GM18520 (cell line): ENCODE data around the gene LAMB4.
"Not testable (repeated sequence)": the region's sequence is repeated elsewhere in the genome, so short reads cannot be mapped to it uniquely, and the experiment has no call there.

Experiments used
- ATAC-seq: cut with Tn5 transposase; IDR thresholded peaks from one replicate; pipeline ENCODE4 v1.9.1; 2021; ENCODE audit not compliant: unreplicated experiment

Gene LAMB4

DNA sequence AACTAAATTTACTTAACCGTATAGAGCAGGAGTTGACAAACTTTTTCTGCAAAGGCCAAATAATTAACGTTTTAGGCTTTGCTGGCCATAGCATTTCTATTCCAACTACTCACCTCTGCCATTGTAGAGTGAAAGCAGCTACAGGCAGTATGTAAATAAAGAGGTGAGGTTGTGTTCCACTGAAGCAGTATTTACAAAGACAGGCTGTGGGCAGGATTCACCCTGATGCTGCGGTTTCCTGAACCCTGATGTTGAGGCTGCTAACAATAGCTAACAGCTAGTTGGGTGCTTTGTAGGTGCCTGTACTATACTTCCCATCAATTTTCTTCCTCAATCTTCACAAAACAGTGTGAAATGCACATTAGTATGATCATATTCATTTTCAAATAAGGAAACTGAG is 80.2 kb downstream of the LAMB4 start:
- ATAC-seq: peak; percentile 62

DNA sequence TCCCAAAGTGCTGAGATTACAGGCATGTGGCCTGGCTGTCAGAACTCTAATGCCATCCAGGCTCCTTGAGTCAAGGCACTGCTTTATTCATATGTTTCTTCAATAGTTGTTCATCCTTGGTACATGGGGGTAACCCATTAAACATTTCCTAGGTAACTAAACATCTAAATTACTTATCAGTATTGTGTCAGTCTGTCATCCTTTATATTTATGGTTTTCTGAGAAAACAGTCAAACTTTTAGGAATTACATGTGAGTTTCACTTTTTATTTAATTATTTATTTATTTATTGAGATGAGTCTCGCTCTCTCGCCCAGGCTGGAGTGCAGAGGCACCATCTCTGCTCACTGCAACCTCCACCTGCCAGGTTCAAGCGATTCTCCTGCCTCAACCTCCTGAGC is 81.7 kb downstream of the LAMB4 start:
- ATAC-seq: no peak

DNA sequence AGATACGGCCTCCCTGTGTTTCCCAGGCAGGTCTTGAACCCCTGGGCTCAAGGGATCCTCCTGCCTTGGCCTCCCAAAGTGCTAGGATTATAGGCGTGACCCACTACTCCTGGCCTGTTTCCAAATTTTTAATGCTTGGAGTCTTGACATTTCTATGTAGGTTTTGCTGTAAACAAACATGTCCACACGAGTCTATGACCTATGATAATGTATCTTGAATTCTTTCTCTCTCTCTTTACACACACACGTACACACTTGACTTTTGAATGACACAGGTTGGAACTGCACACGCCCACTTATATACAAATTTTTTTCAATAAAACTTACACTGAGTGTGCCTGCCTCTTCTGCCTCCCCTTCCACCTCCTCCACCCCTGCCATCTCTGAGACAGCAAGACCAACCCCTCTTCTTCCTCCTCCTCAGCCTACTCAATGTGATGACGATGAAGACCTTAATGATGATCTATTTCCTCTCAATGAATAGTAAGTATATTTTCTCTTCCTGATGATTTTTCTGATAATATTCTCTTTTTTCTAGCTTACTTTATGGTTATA is 83.1 kb downstream of the LAMB4 start:
- ATAC-seq: no peak

DNA sequence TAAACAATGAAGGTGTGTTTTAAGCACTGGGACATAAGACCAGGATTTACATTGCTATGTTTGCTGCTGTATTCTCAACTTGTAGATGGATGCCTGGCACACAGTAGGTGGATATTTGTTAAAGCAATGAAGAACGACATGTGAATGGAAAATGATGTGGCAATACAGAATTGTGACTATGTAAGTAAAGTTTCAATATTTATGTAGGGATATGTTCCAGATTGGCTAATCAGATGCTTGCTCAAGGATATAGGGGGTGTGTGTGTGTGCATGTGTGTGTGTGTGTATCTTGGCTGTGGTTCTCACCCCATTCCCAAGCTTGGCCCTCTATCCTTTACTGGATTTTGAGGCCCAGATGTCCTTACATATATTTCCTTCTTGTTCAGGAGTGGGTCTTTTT is 84.5 kb downstream of the LAMB4 start:
- no peak for ATAC-seq

DNA sequence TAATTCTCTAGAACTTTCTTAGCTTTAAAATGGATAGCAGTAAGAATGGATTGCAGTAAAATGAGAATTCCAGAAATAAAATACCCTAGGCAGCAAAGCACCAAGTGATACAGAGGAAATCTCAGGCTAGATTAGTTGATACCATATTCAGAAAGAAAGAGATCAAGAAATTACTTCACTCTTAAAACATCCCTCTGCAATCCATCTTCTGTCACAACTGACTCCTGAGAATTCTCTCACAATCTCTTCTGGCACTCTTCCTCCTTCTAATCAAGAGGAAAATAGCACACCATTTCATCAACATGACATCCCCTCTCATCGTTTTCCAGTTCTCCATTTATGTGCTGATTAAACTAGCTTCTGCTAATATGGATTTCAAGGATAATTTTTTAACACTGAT is 85.0 kb downstream of the LAMB4 start:
- no peak for ATAC-seq

DNA sequence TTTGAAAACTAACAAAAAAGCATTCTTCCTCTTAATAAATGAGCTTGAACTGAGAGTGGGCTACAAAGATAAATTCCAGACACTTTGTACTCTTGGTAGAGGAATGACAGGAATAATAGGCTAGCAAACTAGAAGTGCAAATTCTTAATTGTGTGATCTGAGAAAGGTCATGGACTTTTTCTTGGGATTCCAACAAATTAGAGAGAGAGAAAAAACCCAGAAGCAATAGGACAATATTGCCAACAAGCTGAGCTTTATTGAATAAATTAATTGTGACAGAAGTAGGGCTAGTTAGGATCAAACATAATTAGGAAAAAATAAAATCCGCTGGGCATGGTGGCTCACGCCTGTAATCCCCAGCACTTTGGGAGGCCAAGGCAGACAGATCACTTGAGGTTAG is 85.8 kb downstream of the LAMB4 start:
- ATAC-seq: no peak

DNA sequence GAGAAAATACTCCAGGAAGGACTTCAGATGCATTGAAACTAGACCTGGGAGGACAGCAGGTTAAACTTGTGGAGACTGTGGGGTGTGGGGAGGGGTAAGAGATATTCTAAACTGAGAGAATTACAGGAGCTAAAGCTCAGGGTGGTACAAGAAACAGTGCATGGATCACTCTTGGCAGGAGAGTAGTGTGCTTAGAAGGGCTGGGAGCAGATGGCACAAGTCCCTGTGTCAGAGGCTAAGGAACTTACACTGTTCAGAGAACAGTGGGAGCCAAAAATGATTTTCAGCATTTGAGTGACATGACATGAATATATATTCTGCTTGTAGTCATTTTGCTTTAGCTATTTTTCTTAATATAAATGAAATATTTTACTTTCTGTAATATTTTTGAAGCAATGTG is 91.2 kb downstream of the LAMB4 start:
- no peak for ATAC-seq

DNA sequence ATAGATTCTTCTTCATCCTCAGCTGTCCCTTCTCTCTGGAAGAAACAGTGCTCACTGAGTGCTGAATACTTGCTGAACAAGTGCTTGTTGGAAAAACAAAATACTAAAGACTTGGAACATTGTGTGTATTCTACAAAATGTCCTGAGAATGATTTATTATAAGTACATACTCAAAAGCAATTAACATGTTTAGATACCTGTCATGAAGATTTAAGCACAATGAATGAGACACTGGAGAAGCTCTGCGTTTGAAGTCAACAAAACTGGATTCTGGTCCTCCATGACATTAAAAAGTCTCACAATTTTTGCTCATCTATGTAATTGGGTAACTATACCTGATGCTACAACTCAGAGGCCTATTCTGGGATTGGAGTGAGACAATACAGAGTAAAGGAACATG is 92.4 kb downstream of the LAMB4 start:
- ATAC-seq: no peak

DNA sequence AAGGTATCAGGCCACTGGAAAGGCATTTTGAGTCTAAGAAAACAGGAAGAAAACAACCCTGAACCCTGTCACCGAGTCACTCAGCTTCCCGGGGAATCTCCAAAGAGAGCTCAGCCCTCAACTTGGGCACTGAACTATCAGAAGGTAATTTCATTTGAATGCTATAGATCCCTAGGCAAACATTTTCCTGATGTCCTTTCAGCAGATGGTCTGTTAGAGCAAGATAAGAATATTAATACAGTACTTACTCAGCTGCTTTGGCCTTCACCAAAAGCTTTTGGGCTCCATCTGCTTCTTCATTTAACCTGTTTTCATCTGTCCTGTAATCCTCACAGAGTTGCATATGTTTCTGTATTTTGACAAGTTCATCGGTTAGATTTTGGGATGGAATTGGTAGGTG is 93.0 kb downstream of the LAMB4 start:
- ATAC-seq: no peak

DNA sequence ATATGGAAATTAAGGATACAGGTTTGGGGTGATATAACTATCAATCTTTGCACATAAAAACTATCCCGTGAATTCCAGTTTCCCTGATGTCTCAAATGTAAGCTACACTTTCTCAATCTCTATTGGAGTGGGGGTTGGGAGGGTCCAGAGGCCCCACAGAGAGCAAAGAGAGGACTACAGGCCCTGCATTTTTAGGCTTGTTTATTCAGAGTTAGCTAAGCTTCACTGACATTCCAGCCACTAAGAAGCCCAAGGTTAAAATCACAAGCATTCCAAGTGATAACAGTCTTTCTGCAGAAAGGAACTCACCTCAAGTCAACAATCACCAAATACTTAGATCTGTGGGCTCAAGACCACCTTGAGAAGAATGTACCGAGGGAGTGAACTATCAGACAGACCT is 95.6 kb downstream of the LAMB4 start:
- no peak for ATAC-seq

DNA sequence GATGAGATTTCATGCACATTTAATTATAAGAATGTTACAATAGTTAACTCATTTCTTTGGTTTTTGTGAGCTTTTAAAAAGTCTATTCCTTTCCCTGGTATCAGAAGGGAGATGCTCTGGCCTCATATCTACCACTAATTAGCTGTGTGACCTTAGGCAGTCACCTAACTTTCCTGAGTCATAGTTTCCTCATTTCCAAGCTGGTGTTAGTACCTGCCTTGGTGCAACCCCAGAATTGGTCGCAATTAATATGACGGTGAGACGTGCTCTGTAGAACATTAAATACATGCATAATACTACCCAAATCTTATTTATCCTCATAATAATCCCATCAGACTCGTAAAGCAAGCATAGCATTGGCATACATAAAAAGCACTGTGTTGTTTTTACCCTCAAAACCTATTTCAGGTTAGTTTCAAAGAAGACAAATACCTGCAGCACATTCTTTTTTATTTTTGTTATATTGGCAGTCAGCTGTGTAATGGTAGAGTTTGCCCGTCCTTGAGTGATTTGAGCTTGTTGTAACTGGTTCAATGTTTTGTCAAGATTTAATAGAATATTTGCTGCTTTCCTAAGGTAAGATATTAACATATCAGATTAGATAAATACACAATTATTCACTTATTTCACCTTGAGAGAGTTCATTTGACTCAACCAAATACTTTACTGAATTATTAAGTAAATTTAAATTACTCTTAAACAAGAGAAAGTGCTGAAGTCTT is 96.2 kb downstream of the LAMB4 start:
- ATAC-seq: no peak

DNA sequence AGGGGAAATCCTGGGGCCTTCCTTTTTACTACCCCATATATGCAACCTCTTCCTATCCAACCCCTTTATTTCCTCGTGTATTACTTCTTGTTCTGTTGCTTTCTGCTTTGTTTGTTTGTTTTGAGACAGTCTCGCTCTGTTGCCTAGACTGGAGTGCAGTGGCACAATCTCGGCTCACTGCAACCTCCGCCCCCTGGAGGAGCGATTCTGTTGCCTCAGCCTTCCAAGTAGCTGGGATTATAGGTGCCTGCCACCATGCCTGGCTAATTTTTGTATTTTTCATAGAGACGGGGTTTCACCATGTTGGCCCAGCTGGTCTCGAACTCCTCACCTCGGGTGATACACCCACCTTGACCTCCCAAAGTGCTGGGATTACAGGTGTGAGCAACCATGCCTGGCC is 96.9 kb downstream of the LAMB4 start:
- not testable (repeated sequence) for ATAC-seq

DNA sequence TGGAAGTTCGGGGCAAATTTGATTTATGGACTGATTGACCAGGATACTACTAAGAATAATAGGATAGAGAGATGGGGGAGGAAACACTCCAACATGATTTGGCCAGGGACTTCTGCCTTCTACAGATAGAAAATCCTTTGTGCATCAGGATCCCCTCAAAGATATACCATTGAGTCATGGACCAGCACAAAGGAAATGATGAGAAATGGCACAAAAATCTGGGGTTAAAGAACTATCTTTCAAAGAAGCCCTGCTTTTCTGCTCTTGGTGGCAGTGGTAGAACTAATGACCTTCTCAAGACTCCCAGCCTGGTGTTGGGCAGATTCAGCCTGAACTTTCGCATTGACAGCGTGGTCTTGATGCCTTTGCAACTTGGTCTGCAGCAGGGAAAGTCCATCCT is 99.6 kb downstream of the LAMB4 start:
- no peak for ATAC-seq

DNA sequence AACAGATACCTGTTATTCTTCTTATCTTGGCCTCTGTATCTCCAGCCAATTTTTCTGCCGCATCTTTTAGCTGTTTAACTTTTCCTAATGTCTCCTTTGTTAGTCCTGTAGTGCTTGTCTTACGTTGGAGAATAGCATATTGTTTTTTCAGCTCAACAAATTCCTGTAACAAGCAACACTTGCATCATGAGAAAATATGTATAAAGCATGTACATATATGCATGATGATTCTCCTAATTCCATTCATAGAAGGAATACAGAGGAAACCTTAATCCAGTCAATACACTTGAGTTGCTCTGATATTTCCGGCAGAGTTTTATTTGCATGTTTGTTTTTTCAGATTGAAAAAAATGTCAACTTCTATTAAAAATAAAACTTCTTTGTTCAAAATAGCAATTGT is 101.1 kb downstream of the LAMB4 start:
- ATAC-seq: no peak

DNA sequence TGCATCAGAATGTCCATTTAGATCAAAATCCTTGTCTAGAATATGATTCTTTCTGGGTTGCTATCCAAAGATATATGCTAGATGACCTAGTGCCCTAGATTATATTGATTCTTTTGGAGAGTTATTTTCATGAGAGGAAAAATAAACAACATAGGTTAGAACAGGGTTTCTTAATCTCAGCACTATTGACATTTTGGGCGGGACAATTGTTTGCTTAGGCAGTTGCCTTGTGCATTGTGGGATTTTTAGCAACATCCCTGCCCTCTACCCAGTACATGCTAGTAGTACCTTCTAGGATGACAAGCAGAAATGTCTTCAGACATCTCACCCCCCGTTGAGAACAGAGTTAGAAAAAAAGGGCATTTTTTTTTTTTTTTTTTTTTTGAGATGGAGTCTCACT is 102.0 kb downstream of the LAMB4 start:
- ATAC-seq: no peak

DNA sequence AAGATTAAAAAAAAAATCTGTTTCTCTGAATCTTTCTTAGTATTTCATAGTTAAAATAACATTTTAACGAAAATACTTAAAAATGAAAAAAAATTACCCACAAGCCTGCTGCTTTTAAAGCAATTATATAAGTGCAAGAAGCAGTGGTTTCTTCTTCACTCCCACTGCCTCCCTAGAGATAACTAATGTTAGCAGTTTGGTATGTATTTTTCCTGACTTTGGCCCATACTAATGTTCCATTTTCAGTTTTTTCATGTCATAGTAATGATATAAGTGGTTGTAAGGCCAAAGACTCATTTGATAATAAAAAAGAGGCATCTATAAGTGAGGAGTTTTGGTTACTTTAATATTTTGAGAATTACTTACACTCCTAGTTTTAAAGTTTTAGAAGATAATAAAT is 102.9 kb downstream of the LAMB4 start:
- ATAC-seq: no peak

DNA sequence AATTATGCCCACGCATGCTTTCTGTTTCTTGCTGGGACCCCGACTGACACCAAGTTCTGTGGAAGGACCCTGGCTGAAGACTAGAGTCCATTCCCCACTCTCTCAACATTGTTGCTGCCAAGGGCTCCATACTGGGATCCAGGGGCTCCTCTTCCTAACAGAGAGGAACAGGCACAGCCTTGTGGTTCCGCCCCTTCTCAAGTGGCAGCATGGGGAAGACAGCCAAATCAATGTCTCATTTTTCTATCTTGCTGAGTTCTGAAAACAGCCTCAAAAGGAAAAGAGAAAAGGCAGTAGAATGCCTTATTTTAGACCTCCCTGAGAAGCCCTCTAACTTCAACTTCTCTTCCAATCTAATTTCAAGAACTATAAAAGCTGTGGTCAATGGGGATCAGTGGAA is 103.5 kb downstream of the LAMB4 start:
- ATAC-seq: no peak

DNA sequence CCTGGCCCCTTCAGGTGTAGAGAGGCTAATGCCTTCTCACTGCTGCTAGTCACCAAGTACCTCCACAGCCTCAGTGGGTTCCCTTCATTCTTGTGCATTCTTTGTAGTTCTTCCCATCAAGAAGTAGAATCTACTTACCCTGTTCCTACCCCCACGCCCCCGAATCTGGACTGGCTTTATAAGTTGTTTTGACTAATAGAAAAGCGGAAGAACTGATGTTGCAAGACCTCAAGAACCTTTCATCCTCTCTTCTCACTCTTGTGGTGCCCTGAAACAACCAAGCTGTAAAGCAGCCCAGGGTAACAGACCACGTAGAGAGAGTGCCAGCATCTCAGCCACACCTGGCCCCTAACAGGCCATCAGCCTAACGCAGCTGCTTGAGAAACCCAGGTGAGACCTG is 104.0 kb downstream of the LAMB4 start:
- no peak for ATAC-seq

DNA sequence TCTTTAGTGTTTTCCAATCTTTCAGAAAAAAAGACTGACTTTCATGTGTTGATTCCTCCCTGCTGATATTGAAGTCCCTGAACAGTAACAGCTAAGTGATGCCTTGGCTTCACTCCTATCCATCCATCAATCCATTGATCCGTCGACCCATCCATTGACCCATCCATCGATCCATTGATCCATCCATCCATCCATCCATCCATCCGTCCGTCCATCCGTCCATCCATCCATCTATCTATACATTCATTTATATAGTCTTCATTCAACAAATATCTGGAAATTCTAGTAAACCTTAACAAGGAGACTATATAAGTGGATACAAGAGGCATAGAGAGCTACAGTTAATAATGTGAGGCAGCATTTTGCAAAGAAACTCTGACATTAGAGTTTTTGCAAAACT is 105.6 kb downstream of the LAMB4 start:
- ATAC-seq: no peak

DNA sequence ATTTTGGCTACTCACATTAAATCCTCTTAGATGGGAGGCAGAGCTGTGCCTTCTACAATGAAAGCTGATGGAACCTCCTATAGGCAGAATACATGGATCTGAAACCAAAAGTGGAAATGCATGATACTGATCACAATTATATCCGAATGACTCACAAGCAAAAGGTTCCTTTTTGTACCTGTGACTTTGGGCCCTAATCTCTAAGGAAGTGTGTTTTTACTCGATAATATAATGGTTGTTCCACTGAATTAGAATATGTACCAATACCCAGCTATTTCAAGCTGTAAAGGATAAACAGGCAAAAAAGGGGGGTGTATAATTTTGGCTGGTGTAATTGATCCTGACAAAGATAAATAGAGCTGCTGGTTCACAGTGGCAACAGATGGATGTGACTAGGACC is 109.6 kb downstream of the LAMB4 start:
- ATAC-seq: no peak

DNA sequence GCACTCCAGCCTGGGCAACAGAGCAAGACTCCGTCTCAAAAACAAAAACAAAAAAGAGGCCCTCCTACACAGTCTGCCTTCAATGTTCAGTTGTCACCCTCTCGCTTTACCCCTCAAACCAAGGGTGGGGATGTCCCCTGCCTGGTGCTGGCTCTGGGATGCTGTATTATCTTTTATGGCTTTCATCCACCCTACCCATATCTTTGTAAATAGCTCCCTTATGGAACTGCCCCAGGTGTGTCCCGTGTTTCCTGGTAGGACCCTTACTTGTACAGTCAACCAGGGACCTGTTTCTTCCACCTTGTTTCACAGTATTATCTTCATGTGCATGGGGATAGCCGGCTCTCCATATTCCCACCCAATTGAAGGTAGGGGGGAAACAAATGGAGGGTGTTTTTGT is 111.5 kb downstream of the LAMB4 start:
- ATAC-seq: no peak

DNA sequence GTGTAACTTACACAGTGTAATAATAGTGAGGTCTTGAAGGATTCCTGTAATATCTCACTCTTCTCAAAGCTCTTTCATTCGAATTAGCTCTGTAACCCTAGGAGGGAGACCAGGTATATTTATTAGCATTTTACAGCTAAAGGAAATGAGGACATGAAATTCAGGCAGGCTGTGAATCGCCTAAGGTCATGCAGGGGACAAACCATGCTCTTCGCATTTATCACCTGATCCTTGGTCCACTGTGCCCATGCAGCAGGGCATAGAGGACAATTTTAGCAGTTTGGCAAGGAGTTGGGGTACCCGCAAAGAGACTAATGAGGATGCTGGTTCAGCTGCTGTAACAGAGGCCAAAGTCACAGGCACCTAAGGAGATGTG is 112.4 kb downstream of the LAMB4 start:
- ATAC-seq: no peak
